IMR-90 (cell line): ENCODE measurements around the gene MYOM1. TPM values are rescaled to one million over a fixed set of nuclear protein-coding genes. Genes with fewer than 3 reads are reported as not detected.

ENCODE experiments used
- ATAC-seq: fragments of 200-7000 bp; cut with Tn5 transposase; 2 replicates; pipeline ENCODE4 v1.9.1; 2020; ENCODE audit warnings: low read depth, mild to moderate bottlenecking, moderate library complexity
- BruUV-seq: library from RNA; stranded (reverse); fragments of 400-500 nt; replicated peaks from 2 replicates; lab custom pipeline; 2021; lab: Mats Ljungman, UMichigan
- CTCF ChIA-PET: fragments of 300-600 bp; formaldehyde crosslinking; extraction: SDS; loops from one replicate; lab custom pipeline; 2021; ENCODE audit warnings: antibody characterized with exemption; lab: Yijun Ruan, JAX
- POLR2A ChIA-PET: fragments of 300-600 bp; sonication (Branson Sonifier 250); formaldehyde crosslinking; loops from one replicate; lab custom pipeline; 2022; ENCODE audit warnings: antibody characterized with exemption; ENCODE audit not compliant: unreplicated experiment; lab: Charles Lee
- DNase-seq: peaks from one replicate; pipeline ENCODE4 v3.0.0; 2013
- H2AFZ ChIP-seq: replicated peaks from 2 replicates; pipeline ENCODE3; 2013; ENCODE audit warnings: low read length, mild to moderate bottlenecking; ENCODE audit not compliant: poor library complexity
- H2AK5ac ChIP-seq: 2 replicates; pipeline ENCODE4 v1.6.1; 2013; ENCODE audit warnings: low read depth, low read length, inconsistent platforms
- H2AK9ac ChIP-seq: replicated peaks from 2 replicates; pipeline ENCODE3; 2013; ENCODE audit warnings: mild to moderate bottlenecking, low read depth, low read length, moderate library complexity; ENCODE audit not compliant: poor library complexity
- H2BK120ac ChIP-seq: 2 replicates; pipeline ENCODE4 v1.6.1; 2013; ENCODE audit warnings: low read depth, low read length, inconsistent platforms
- H2BK15ac ChIP-seq: 3 replicates; pipeline ENCODE4 v1.6.1; 2013; ENCODE audit warnings: low read depth, low read length, inconsistent platforms
- H2BK20ac ChIP-seq: 2 replicates; pipeline ENCODE4 v1.6.1; 2013; ENCODE audit warnings: low read depth, mild to moderate bottlenecking, inconsistent platforms, low read length, moderate library complexity
- H2BK5ac ChIP-seq: 2 replicates; pipeline ENCODE4 v1.6.1; 2013; ENCODE audit warnings: mild to moderate bottlenecking, low read depth, low read length, inconsistent platforms; ENCODE audit not compliant: poor library complexity, severe bottlenecking
- H3K14ac ChIP-seq: replicated peaks from 2 replicates; pipeline ENCODE4 v1.6.1; 2013; ENCODE audit warnings: low read depth, low read length, inconsistent platforms
- H3K18ac ChIP-seq: 2 replicates; pipeline ENCODE4 v1.6.1; 2013; ENCODE audit warnings: low read depth, low read length, control low read depth
- H3K23ac ChIP-seq: 2 replicates; pipeline ENCODE4 v1.6.1; 2013; ENCODE audit warnings: low read depth, low read length, inconsistent platforms
- H3K27ac ChIP-seq: 2 replicates; pipeline ENCODE4 v1.5.1; 2013; ENCODE audit warnings: mild to moderate bottlenecking, control low read depth, low read length; ENCODE audit not compliant: insufficient read depth
- H3K27me3 ChIP-seq: 2 replicates; pipeline ENCODE4 v1.6.1; 2013; ENCODE audit warnings: low read length; ENCODE audit not compliant: control insufficient read depth, insufficient read depth
- H3K36me3 ChIP-seq: 2 replicates; pipeline ENCODE4 v1.6.1; 2013; ENCODE audit warnings: low read length, mixed read lengths; ENCODE audit not compliant: control insufficient read depth, insufficient read depth
- H3K4ac ChIP-seq: 2 replicates; pipeline ENCODE4 v1.6.1; 2013; ENCODE audit warnings: low read depth, low read length, inconsistent platforms
- H3K4me1 ChIP-seq: 2 replicates; pipeline ENCODE4 v1.6.1; 2013; ENCODE audit warnings: low read length, mixed read lengths; ENCODE audit not compliant: control insufficient read depth, insufficient read depth
- H3K4me2 ChIP-seq: 2 replicates; pipeline ENCODE4 v1.6.1; 2013; ENCODE audit warnings: low read depth, mild to moderate bottlenecking, control low read depth, low read length, moderate library complexity
- H3K4me3 ChIP-seq: 2 replicates; pipeline ENCODE4 v1.5.1; 2013; ENCODE audit warnings: low read depth, mild to moderate bottlenecking, control low read depth, low read length, moderate library complexity; ENCODE audit not compliant: insufficient read depth
- H3K56ac ChIP-seq: 2 replicates; pipeline ENCODE4 v1.6.1; 2013; ENCODE audit warnings: low read length, inconsistent platforms; ENCODE audit not compliant: insufficient read depth; ENCODE audit errors: extremely low read depth
- H3K79me1 ChIP-seq, 2 experiments: 2 replicates each; pipeline ENCODE4 v1.6.1; 2013; ENCODE audit warnings: low read length in 2 of 2, inconsistent platforms in 1 of 2, low read depth in 1 of 2
- H3K9ac ChIP-seq: 2 replicates; pipeline ENCODE4 v1.6.1; 2013; ENCODE audit warnings: low read depth, low read length, control low read depth
- H3K9me1 ChIP-seq: 2 replicates; pipeline ENCODE4 v1.6.1; 2013; ENCODE audit warnings: low read length, inconsistent platforms; ENCODE audit not compliant: insufficient read depth
- H3K9me3 ChIP-seq: 2 replicates; pipeline ENCODE4 v1.6.1; 2013; ENCODE audit warnings: low read length; ENCODE audit not compliant: control insufficient read depth, insufficient read depth
- H4K20me1 ChIP-seq: 2 replicates; pipeline ENCODE4 v1.6.1; 2013; ENCODE audit warnings: low read length, inconsistent platforms; ENCODE audit not compliant: insufficient read depth
- H4K5ac ChIP-seq: 2 replicates; pipeline ENCODE4 v1.6.1; 2013; ENCODE audit warnings: mild to moderate bottlenecking, low read depth, low read length, control low read depth
- H4K8ac ChIP-seq, 2 experiments: 2 replicates each; pipeline ENCODE4 v1.6.1; 2013; ENCODE audit warnings: low read depth in 2 of 2, low read length in 2 of 2, control low read depth in 1 of 2, inconsistent platforms in 1 of 2
- H4K91ac ChIP-seq: 2 replicates; pipeline ENCODE4 v1.6.1; 2013; ENCODE audit warnings: low read depth, low read length, inconsistent platforms; ENCODE audit not compliant: insufficient read depth
- NFE2L2 ChIP-seq: fragments of 150-350 bp; IDR thresholded peaks from 2 replicates; pipeline ENCODE4 v1.6.1; 2016; ENCODE audit warnings: low read depth, mild to moderate bottlenecking, low read length
- SMC3 ChIP-seq: fragments of 150-350 bp; IDR thresholded peaks from 2 replicates; pipeline ENCODE4 v1.6.1; 2016; ENCODE audit warnings: low read depth, mild to moderate bottlenecking, antibody characterized with exemption, low read length, moderate library complexity
- WGBS, 2 experiments: methylation state at CpG; one replicate each; pipeline versions ENCODE4 v1.1.5 to v1.1.7; 2013; ENCODE audit warnings: missing lambda C conversion rate in 2 of 2; ENCODE audit not compliant: insufficient read length in 1 of 2; ENCODE audit errors: extremely low coverage in 2 of 2; 5-methylcytosine and 5-hydroxymethylcytosine counted together
- dilution Hi-C: fragments of 300-500 bp; cut with HindIII; formaldehyde crosslinking; loops from one replicate; pipeline ENCODE4 v1.14.3; 2018; ENCODE audit warnings: low sequenced_read_pairs; ENCODE audit not compliant: unreplicated experiment
- in situ Hi-C: fragments of 300-500 bp; cut with MboI; formaldehyde crosslinking; loops from 3 replicates; pipeline ENCODE4 v1.14.3; 2019; ENCODE audit warnings: low sequenced_read_pairs, inconsistent platforms, mixed read lengths
- intact Hi-C: fragments of 100-400 bp; cut with micrococcal nuclease; formaldehyde crosslinking; loops from 2 replicates; pipeline ENCODE4 v1.10.0; 2022
- polyA plus RNA-seq, 3 experiments: library from polyadenylated mRNA; depleted of rRNA; stranded (reverse); fragments of >200 nt; gene quantifications; 2 replicates each; pipeline ENCODE4 v1.2.3, GENCODE V29; 2012; ENCODE audit warnings: low replicate concordance in 1 of 3
- total RNA-seq: library from RNA; depleted of rRNA; stranded (reverse); fragments of >200 nt; gene quantifications from 2 replicates; pipeline ENCODE4 v1.2.3, GENCODE V29; 2012
- TF ChIP-seq, protein P1 (sequence below): fragments of 150-350 bp; IDR thresholded peaks from 2 replicates; pipeline ENCODE4 v1.6.1; 2016; ENCODE audit warnings: low read depth, mild to moderate bottlenecking, low read length, moderate library complexity, borderline replicate concordance

MYOM1 gene
- total and polyA plus RNA-seq, 2 of the 4 experiments (the other 2 are of a cell fraction): under 0.01 to 0.10 TPM

DNA sequence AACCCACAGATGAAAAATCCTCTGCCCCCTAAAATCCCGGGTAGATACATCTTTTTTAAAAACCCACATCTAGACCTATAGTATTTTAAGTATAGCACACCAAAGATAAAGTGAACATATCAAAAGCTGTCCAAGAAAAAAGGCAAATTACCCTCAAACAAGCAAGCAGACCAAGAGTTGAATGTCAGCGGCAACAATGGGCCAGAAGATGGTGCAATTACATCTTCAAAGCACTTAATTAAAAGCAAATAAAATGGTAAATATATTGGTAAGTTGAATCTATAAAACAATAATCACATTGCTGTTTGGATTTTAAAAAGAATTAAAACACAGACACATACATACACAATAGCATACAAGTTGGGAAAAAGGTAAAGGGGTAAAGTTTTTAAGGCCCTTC is 98.5 kb downstream of the MYOM1 start:
- Histone ChIP-seq H3K56ac (no peak overlapping the region), H3K4me1 (no peaks in the 10 kb centered on the region), H3K14ac (no peak overlapping the region), H4K91ac (no peak overlapping the region), H3K36me3 (no peaks in the 10 kb centered on the region), H3K4ac (no peak overlapping the region), H2BK20ac (no peak overlapping the region), H3K27ac (no peak overlapping the region), H3K9me1 (no peaks in the 10 kb centered on the region), H4K8ac (no peak overlapping the region), H2AK9ac (no peak overlapping the region), H2BK120ac (no peak overlapping the region), H2AFZ (no peak overlapping the region), H3K4me3 (no peak overlapping the region), H3K27me3 (peaks cover 9% of the 10 kb centered on the region), H3K23ac (no peak overlapping the region), H3K18ac (no peak overlapping the region), H2BK5ac (no peak overlapping the region), H3K9me3 (no peaks in the 10 kb centered on the region), H3K79me1 (no peaks in the 10 kb centered on the region), H2BK15ac (no peak overlapping the region), H4K20me1 (no peaks in the 10 kb centered on the region), H3K9ac (no peak overlapping the region), H2AK5ac (no peak overlapping the region), H4K5ac (no peak overlapping the region), H3K4me2 (no peak overlapping the region)
- WGBS, 2 experiments: no CpG with 5 or more reads among the region's 2 CpGs
- dilution Hi-C loops (no loop called here), in situ Hi-C loops (no loop called here), intact Hi-C loops (no loop called here)
- ChIA-PET POLR2A (no interaction called here), CTCF (no interaction called here)
- no TSS peak for BruUV-seq
- TF ChIP-seq, protein P1, sequence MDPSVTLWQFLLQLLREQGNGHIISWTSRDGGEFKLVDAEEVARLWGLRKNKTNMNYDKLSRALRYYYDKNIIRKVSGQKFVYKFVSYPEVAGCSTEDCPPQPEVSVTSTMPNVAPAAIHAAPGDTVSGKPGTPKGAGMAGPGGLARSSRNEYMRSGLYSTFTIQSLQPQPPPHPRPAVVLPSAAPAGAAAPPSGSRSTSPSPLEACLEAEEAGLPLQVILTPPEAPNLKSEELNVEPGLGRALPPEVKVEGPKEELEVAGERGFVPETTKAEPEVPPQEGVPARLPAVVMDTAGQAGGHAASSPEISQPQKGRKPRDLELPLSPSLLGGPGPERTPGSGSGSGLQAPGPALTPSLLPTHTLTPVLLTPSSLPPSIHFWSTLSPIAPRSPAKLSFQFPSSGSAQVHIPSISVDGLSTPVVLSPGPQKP: no peak
- TF ChIP-seq NFE2L2: no peak
- TF ChIP-seq SMC3: no peak
- DNase-seq (no peak), ATAC-seq (no peak)
